ENCODE results near the gene PROX1. TPM values are rescaled to one million over a fixed set of nuclear protein-coding genes. Genes with fewer than 3 reads are reported as not detected.

Gene PROX1
- total and polyA plus RNA-seq, 2 of the 8 experiments (the other 6 are each of a cell fraction or from before 2014, with no cell fraction given) = 0.30 to 2.0 TPM

- Histone ChIP-seq H3K9ac (replicated peaks in 1 of 4; ENCODE audit: extremely low read depth in 1 of 4, low read depth in 3 of 4, low read length in 3 of 4) (no peak overlapping the region), H2BK20ac (ENCODE audit: low read length) (no peak overlapping the region)
- POLR2A ChIA-PET (ENCODE audit: partially characterized antibody) = no interaction called here
These were observed 80.3 kb downstream of the PROX1 start for GRCh38 chr1:214067853-214068703.

More at GRCh38 chr1:214067853-214068703, 80.3 kb downstream of the PROX1 start:
- H2BK15ac ChIP-seq (ENCODE audit: low read length) = no peak overlapping the region
- H3K79me1 ChIP-seq (ENCODE audit: low read depth, low read length) = no peaks in the 10 kb centered on the region
- no peak overlapping the region for H3K56ac ChIP-seq (replicated peaks; ENCODE audit: insufficient read length, low read depth, low read length)
- H4K5ac ChIP-seq (ENCODE audit: insufficient read length, low read depth, low read length) = no peak overlapping the region
- DNase-seq (ENCODE audit: low read depth in 1 of 2, low spot score in 2 of 2) (no peak), FAIRE-seq (no peak)
- H3K14ac ChIP-seq (ENCODE audit: insufficient read length) = no peak overlapping the region
- no peak overlapping the region for H2AFZ ChIP-seq (ENCODE audit: low read length)
- no peaks in the 10 kb centered on the region for H3K9me3 ChIP-seq (ENCODE audit: insufficient read depth in 2 of 2, low read depth in 1 of 2, low read length in 1 of 2)
- H3K27me3 ChIP-seq (replicated peaks in 1 of 4; ENCODE audit: control insufficient read depth in 3 of 4, extremely low read depth in 1 of 4, insufficient read depth in 3 of 4, low read length in 3 of 4) = no peaks in the 10 kb centered on the region
- H3K27ac ChIP-seq (ENCODE audit: low read depth, low read length) = no peak overlapping the region
- no peak overlapping the region for H3K4me2 ChIP-seq (ENCODE audit: insufficient read depth in 1 of 2, low read depth in 2 of 2, low read length in 2 of 2)
- no peaks in the 10 kb centered on the region for H3K79me2 ChIP-seq (ENCODE audit: control insufficient read depth in 1 of 2, insufficient read depth in 2 of 2, low read length in 2 of 2)
- no peak overlapping the region; the same call in 1 of the 2 replicates for H4K8ac ChIP-seq (ENCODE audit: extremely low read depth, insufficient read depth, low read length)
- CTCF ChIA-PET (ENCODE audit: partially characterized antibody) = interaction anchor here (1.0 to 1.1 kb wide), 2 partner anchors 12 to 19 kb away, joined by 3 to 5 read pairs; no protein-coding TSS in a partner anchor
- H4K91ac ChIP-seq (replicated peaks; ENCODE audit: insufficient read length, low read length) = no peak overlapping the region
- H2AK5ac ChIP-seq (ENCODE audit: low read depth, low read length) = no peak overlapping the region; the same call in 1 of the 2 replicates
- H3K4me1 ChIP-seq (replicated peaks in 1 of 4; ENCODE audit: control insufficient read depth in 3 of 4, insufficient read depth in 4 of 4, low read length in 3 of 4) = no peaks in the 10 kb centered on the region
- no peak overlapping the region for H2BK120ac ChIP-seq (replicated peaks; ENCODE audit: low read depth, low read length)
- no peak overlapping the region for H2BK12ac ChIP-seq (ENCODE audit: low read depth, low read length)
- no peaks in the 10 kb centered on the region; the same call in 1 of the 2 replicates for H3K23me2 ChIP-seq (ENCODE audit: low read depth, low read length)
- no peak for TF ChIP-seq ATF2 (IDR thresholded peaks at IDR 0.05; ENCODE audit: low read length)
- no peak for TF ChIP-seq BACH1 (IDR thresholded peaks at IDR 0.05; ENCODE audit: low read length)
- no peak for TF ChIP-seq EZH2 (IDR thresholded peaks at IDR 0.05; ENCODE audit: low read depth, low read length, severe bottlenecking)
- no peak for TF ChIP-seq CREB1 (IDR thresholded peaks at IDR 0.05)
- TF ChIP-seq RAD21 (IDR thresholded peaks at IDR 0.05 in 1 of 2, conservative IDR thresholded peaks at IDR 0.05 in 1 of 2; ENCODE audit: low read depth in 2 of 2, low read length in 2 of 2) = no peak
- no peak for TF ChIP-seq HDAC6 (IDR thresholded peaks at IDR 0.05; ENCODE audit: low read depth, low read length)
- no peak for TF ChIP-seq TCF12 (IDR thresholded peaks at IDR 0.05; ENCODE audit: low read depth, low read length)
- TF ChIP-seq CBX5 (IDR thresholded peaks at IDR 0.05; ENCODE audit: low read depth, low read length) = no peak
- no peak for TF ChIP-seq ASH2L (IDR thresholded peaks at IDR 0.05; ENCODE audit: low read length)
- TF ChIP-seq RBBP5 (IDR thresholded peaks at IDR 0.05; ENCODE audit: borderline replicate concordance, low read depth, low read length) = no peak
- no peak for TF ChIP-seq CBX8 (IDR thresholded peaks at IDR 0.05; ENCODE audit: borderline replicate concordance, low read depth, low read length)
- no peaks in the 10 kb centered on the region for H4K20me1 ChIP-seq (replicated peaks in 1 of 2; ENCODE audit: control insufficient read depth in 1 of 2, insufficient read depth in 2 of 2, low read length in 2 of 2)
- H3K23ac ChIP-seq (ENCODE audit: insufficient read length) = no peak overlapping the region
- 91% methylated on average over 9 of the region's 11 CpGs; no CpG with 5 or more reads in 1 of the 2 experiments for WGBS, 2 experiments (ENCODE audit: extremely low coverage in 1 of 2, insufficient coverage in 1 of 2, insufficient read length in 1 of 2, insufficient replicate concordance in 2 of 2, low coverage in 1 of 2, low lambda C conversion rate in 2 of 2, missing lambda C conversion rate in 1 of 2)
- H3K36me3 ChIP-seq (ENCODE audit: control insufficient read depth in 2 of 4, insufficient read depth in 4 of 4, low read length in 3 of 4) = no peaks in the 10 kb centered on the region
- H3K4me3 ChIP-seq (ENCODE audit: extremely low read depth in 1 of 4, insufficient read depth in 2 of 4, low read depth in 3 of 4, low read length in 4 of 4) = no peak overlapping the region
- H3K18ac ChIP-seq (ENCODE audit: extremely low read depth, low read length) = no peak overlapping the region
- H3K4ac ChIP-seq (replicated peaks; ENCODE audit: insufficient read length, low read depth, low read length) = no peak overlapping the region
- H2BK5ac ChIP-seq (ENCODE audit: low read depth, low read length) = no peak overlapping the region
